Jurkat, Clone E6-1 (cell line): ENCODE measurements around the gene SMIM24. TPM values are rescaled to one million over a fixed set of nuclear protein-coding genes. Genes with fewer than 3 reads are reported as not detected.
"Not testable (repeated sequence)": the region's sequence is repeated elsewhere in the genome, so short reads cannot be mapped to it uniquely, and the experiment has no call there.

Source experiments
- DNase-seq: peaks from one replicate; pipeline ENCODE4 v3.0.0-alpha.2; 2011; ENCODE audit warnings: low read depth, low spot score
- H3K4me3 ChIP-seq: 2 replicates; pipeline ENCODE4 v1.5.1; 2011; ENCODE audit warnings: mild to moderate bottlenecking, low read length, control low read depth, moderate library complexity
- polyA plus RNA-seq: library from polyadenylated mRNA; unstranded; fragments of >200 nt; gene quantifications from one replicate; pipeline ENCODE4 v1.2.1, GENCODE V29; 2012; ENCODE audit warnings: missing spikeins; ENCODE audit not compliant: insufficient read length, insufficient read depth

The SMIM24 gene
- 30.0 TPM for polyA plus RNA-seq

DNA sequence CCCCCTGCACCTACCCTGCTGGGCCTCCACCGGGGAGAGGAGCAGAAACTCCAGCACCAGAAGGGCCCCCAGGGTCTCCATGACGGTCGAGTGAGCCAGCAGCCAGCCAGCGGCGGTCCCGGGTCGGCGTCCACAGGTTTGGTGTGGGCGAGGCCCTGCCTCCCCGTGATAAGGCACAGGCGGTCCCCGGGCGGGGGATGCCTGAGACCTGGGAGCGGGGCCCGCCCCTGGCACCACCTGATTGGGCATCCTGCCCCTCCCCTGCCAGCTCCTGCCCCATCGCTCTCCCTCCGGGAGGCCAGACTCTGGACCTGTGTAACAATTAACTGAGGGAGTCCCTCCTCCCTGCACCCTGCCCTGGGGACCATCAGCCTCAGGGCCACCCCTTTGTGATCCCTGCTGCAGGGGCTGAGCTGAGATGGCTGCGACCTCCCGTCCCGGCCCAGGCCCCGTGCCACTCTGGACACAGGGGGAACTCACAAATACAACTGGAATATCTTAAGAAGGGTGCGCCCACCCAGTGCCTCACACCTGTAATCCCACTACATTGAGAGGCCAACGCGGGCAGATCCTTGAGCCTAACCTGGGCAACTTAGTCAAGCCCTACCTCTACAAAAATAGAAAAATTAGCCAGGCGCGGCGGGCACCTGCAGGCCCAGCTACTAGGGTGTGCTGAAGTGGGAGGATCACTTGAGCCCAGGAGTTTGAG is at the start of gene SMIM24:
Gene SMIM24 (minus strand): TSS at position 143 of the 709 bp plus-strand sequence. CDS start 62 bp downstream, at position 81.
- DNase-seq = no peak
- peak within 1 kb of the TSS; percentile 57 for H3K4me3 ChIP-seq

DNA sequence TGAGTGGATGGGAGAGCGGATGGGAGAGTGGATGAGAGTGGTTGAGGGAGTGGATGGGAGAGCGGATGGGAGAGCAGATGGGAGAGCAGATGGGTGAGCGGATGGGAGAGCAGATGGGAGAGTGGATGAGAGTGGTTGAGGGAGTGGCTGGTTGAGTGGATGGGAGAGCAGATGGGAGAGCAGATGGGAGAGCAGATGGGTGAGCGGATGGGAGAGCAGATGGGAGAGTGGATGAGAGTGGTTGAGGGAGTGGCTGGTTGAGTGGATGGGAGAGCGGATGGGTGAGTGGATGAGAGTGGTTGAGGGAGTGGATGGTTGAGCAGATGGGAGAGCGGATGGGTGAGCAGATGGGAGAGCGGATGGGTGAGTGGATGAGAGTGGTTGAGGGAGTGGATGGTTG is 49.0 kb upstream of the SMIM24 start:
- DNase-seq, H3K4me3 ChIP-seq: not testable (repeated sequence)

DNA sequence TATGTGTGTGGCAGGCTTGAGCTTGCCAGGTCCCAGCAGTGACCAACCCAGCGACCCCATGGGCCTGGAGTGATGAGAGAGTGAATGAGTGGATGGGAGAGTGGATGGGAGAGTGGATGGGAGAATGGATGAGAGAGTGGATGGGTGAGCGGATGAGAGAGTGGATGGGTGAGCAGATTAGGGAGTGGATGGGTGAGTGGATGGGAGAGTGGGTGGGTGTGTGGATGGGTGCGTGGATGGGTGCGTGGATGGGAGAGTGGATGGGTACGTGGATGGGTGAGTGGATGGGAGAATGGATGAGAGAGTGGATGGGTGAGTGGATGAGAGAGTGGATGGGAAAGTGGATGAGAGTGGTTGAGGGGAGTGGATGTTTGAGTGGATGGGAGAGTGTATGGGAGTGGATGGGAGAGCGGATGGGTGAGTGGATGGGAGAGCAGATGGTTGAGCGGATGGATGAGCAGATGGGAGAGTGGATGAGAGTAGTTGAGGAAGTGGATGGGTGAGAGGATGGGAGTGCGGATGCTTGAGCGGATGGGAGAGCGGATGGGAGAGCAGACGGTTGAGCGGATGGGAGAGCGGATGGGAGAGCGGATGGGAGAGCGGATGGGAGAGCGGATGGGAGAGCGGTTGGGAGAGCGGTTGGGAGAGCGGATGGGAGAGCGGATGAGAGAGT is 48.4 kb upstream of the SMIM24 start:
- no peak overlapping the region for H3K4me3 ChIP-seq
- no peak for DNase-seq

DNA sequence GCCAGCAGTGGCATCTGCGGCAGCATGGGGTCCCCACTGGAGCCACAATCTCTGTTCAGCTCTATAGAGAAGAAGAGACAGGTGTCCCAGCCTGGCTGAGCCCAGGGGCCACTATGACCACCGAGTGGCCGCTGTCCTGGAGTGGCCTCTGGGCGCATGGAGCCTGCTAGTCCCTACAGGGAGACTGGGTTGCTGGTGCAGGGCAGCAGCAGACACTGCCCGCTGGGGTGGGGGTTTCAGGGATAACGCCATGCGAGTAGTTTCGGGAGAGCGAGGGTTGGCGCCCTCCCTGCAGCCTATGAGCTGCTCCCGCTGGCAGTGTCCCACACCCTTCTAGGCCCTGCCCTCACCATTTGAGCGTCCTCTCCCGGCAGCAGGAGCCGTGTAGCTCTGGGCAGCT is 47.8 kb upstream of the SMIM24 start:
- no peak overlapping the region for H3K4me3 ChIP-seq
- no peak for DNase-seq

DNA sequence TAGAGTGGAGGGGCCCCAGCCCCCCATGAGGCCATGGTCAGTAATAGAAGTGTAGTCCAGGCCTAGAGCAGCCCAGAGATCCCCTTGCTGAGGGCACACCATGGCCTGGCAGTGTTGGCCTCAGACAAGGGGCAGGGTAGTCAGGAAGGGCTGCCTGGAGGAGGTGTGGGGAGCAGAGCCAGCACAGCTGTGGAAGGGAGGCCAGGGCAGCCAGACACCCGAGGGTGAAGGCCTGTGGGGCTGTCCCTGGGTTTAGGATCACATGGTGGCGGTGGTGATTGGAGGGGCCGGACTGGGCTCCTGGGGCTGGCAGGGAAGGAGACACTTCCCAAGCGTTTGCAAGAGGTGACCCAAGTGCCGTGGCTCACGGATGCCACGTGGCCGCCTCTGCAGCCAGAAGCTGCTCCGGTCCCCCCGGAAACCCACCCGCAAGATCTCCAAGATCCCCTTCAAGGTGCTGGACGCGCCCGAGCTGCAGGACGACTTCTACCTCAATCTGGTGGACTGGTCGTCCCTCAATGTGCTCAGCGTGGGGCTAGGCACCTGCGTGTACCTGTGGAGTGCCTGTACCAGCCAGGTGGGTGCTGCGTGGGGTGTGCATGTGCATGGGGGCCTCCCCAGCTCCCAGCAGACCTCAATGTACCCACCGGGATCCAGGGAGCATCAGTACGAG is 47.0 kb upstream of the SMIM24 start:
- no peak for DNase-seq

DNA sequence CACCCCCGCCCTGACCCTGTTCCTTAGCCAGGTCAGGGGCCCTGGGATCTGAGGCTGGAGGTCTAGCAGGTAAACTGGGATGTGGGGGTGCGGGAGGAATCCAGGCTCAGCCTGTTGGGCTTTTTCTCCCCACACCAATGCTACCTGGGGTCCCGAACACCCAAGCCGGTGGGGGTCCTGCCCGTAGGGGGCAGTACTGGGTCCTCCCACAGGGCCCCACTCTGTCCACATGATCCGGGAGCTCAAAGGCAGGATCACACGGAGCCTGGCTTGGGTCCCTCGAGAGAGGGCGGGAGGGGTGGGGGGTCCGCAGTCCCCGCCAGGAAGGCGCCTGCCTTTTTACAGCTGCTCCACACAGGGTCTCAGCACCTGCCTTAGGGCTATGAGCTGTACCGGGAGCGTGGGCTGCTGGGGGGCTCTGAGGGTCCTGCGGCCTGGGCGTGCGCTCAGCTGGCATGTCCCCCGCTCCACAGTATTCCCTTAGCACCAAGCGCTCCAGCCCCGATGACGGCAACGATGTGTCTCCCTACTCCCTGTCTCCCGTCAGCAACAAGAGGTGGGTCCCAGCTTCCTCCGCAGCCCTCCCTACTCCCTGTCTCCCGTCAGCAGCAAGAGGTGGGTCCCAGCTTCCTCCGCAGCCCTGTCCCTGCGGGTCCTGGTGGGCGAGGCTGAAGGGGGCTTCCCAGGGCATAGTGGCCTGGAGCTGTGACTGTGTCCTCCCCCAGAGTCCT is 46.3 kb upstream of the SMIM24 start:
- H3K4me3 ChIP-seq = no peak overlapping the region

More for the DNA sequence above, 47.0 kb upstream of the SMIM24 start:
- no peak overlapping the region for H3K4me3 ChIP-seq

DNA sequence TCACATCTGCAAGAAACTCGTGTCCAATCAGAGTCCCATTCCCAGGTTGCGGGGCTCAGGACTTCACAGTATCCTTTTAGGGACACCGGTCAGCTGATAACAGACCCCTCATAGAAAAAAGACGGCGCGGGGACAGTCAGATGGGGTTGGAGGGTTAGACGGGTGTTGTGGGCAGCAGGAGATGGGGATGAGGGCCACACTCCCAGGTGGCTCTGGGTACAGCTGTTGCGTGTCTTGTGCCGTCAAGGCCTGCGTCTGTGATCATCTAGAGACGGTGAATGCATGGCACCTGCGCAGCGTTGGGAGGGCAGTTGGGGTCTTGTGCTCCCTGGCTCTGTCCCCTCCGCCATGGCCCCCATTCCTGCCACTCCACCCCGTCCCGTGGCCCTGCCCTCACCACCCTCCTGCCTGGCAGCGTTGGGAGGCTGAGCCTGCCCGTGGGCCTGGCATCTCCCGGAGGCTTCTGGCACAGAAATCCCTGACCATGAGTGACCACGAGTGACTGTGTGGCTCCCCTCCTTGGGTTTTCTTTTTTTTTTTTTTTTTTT is 44.7 kb upstream of the SMIM24 start:
- H3K4me3 ChIP-seq = no peak overlapping the region
- no peak for DNase-seq

More for the DNA sequence above, 46.3 kb upstream of the SMIM24 start:
- no peak for DNase-seq

DNA sequence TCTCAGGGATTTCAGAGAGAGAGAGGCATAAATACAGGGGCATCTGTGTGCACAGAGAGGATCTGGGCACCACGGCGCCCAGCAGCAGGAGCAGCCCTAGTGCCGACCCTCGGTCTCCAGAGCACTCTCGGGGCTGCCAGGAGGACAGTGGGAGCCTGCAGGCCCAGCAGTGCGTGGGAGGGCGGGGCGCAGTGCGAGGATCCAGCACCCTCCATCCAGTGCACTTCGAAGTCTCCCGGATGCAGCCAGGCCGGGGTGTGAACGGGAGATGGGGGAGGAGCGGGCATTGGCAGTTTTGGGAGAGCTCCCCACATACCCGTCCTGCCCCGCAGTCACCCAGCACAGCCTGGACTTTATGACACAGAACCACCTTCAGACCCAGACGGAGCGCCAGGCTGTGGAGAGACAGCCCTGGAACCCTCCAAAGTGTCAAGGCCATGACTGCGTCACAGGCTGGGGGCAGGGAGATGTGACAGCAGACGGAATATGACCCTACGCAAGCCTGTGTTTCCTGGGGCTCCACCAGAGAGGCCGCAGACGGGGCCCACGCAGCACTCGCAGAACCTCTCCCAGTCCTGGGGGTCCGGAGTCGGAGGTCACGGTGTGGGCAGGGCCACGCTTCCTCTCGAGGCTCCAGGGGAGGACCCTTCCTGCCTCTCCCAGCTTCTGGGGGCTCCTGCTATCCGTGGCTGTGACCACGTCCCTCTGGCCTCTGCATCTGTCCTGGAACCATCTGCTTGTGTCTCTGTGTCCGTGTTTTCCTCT is 43.9 kb upstream of the SMIM24 start:
- no peak overlapping the region for H3K4me3 ChIP-seq
- DNase-seq = no peak

DNA sequence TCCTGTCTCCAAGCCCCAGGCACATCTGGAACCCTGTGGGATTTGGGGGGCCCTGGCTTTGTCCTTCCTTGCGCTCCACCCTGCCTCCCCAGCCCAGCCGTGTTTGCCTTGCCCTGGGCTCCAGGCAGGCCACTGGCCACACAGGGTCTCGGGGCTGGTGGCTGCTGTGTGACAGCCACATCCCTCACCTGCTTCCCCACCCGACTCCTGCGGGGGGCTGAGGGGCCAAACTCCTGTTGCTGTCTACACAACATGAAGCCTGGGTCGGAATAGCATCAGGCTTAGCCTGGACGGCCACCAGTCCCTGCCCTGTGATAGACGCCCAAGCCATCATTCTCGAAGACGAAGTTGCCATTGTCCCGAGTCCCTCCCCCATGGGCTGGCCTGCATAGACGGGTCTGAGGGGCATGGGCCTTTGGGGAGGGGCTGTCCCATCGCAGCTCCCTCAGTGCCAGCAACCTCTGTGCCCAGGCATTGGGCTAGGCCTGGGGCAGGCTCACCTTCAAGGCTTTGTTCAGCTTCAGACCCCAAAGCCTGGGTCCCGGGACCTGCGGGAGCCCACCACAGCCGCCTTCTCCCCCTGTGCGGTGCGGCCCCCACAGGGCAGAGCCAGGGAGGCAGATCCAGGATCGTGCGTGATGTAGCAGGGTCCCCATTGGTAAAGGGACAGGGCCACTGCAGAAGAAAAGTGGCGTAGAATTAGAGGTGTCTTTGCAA is 43.2 kb upstream of the SMIM24 start:
- DNase-seq = no peak
- no peak overlapping the region for H3K4me3 ChIP-seq

DNA sequence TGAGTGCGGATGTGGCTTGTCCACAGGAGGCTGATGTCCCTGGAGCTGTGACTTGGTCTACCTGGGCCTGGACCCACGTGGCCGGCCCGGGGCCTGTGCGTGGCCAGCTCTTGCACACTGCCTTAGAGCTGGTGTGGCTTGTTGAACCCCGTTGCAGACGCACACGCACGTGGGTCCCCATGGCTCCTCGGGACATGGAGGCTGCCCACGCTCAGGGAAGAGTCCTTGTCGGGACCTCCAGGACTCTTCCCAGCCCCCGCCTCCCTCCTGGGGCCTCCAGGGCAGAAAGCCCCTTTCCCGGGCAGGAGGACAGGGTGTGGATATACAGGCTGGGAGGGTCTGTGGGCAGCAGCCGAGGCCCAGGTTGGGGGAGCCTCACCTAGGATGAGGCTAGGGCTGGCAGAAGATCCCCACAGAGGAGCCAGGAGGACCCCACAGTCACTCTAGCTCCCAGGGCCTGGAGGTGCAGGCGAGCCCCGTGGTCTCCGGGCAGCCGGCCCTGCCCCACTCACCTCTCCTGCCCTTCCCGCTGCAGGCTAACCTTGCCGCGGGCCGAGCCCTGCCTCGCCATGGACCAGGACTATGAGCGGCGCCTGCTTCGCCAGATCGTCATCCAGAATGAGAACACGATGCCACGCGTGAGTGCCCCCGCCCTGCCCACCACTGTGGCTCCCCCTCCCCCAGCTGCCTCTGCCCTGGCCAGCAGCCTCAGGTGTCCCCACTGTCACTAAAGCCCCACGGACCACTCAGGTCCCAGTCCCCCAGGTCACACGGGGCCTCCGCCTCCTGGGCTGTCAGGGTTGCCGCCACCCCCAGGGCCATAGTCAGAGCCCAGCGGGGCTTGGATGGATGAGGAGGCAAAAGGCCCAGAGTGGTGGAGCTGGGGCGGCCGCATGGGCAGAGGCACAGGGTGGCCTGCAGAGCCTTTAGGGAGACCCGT is 42.4 kb upstream of the SMIM24 start:
- no peak overlapping the region for H3K4me3 ChIP-seq
- no peak for DNase-seq

DNA sequence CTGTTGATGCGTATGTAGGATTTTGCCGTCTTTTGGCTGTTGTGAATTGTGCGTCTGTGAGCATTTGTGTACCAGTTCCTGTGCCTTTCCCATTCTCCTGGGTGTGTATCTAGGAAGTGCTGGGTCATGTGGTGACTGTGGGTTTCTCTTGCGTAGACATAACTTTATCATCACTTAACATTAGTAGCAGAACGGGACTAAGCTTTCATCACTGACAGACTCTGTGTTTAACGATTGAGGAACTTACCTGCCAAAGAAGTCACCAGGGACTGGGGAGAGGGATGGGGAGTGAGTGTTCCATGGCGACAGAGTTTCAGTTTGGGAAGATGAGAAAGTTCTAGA is 40.8 kb upstream of the SMIM24 start:
- no peak for DNase-seq
- no peak overlapping the region for H3K4me3 ChIP-seq

DNA sequence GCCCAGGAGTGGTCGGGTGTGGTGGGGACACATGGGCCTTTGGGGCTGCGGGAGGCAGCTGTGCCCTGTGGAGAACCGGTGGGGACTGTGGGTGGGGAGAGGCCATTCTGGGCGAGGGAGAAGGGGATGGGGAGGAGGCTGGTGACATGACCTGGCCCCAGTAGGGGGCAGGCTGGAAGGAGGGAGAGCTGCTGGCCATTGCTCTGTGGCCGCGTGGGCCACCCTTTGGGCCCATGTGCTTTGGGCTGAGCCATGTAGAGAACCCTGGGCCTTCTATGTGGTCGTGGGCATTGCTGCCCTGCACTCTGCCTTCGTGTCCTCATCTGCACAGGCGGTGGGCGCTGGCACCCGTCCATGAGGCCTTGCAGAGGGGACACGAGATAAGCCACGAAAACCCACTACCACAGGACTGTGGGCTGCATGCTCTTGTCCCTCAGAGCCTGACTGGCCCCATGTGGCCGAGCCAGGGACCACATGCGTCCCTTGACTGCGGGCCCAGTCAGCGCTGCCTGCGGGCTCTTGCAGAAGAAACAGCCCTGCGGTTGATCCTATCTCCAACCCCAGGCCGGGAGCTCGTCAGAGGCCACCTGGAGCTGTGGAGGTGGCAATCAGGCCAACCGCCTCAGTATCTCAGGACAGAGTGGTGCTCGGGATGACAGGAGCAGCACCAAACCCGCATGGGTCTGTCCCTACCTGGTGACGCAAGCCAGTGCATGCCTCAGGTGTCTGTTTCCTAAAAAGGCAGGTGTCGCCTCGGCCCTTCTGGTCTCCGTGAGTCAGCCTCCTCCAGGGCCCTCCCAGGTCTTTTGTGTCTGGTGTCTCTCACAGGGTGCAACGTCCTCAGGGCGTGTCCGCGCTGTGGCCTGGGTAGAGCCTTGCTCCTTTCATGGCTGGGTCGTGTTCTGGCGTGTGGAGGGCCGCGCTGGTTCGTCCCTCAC is 40.1 kb upstream of the SMIM24 start:
- no peak for DNase-seq
- H3K4me3 ChIP-seq = no peak overlapping the region

DNA sequence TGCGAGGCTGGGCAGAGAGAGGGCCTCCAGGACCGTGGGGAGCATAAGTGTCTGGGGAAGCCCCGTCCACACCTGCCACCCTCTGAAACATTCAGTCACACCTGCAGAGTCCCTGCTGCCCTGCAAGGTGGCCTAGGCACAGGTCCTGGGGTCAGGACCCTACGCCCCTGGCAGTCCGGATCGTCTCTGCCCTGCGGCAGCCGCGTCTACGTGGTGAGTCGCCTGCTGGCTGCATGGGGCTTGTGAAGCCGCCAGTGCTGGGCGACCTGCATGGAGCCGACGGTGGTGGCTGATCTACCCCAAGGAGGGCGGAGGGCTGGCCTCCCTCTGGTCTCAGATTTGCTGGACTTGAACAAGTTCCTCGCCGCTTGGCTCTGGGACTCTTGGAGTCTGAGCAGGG is 38.8 kb upstream of the SMIM24 start:
- H3K4me3 ChIP-seq = no peak overlapping the region
- no peak for DNase-seq

DNA sequence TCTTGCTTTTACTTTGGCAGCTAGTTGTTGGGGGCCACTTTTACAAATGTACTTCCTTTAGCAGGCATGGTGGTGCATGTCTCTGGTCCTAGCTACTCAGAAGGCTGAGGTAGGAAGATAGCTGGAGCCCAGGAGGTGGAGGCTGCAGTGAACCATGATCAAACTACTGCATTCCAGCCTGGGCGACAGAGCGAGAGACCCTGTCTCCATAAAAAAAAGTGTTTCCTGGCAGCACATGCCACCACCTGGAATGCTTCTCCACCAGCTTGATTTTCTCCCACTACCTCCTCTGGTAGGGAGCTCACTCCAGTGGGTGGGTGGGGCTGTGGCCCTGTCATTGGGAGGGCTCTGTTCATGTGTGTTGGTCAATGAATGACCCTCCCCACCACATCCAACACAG is 38.3 kb upstream of the SMIM24 start:
- no peak overlapping the region for H3K4me3 ChIP-seq
- no peak for DNase-seq

DNA sequence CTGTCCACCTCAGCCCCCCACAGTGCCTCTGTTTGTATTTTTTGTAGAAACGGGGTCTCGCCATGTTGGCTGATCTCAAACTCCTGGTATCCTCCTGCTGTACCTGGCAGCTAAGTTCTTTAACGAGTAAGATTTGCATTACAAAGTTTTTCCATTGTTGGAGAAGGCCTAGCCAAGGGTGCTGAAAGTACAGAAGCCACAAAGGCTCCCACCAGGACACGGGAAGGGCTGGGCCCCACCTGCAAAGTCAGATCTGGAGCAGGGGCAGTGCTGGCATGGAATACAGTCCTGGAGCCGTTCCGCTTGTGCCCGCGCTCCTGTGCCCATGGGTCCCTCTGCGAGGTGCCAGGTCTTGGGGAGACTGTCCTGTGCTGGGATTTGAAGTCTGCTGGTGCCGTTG is 37.9 kb upstream of the SMIM24 start:
- H3K4me3 ChIP-seq = no peak overlapping the region
- DNase-seq = no peak

DNA sequence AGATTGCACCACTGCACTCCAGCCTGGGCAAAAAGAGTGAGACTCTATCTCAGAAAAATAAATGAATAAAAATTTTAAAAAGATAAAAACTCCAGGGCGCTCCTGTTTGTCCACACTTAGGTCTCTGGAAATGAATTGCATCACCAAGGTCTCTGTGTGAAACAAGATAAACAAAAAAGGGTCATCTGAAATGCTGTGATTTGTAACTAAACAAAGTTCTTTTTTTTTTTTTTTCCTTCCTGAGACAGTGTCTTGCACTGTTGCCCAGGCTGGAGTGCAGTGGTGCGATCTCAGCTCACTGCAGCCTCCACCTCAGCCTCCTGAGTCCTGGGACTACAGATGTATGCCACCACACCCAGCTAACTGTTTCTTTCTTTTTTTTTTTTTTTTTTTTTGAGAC is 37.3 kb upstream of the SMIM24 start:
- no peak overlapping the region for H3K4me3 ChIP-seq
- no peak for DNase-seq
